GM18868 (cell line): Measurements from ENCODE around the gene XIRP1.
"Not testable (repeated sequence)": the region's sequence is repeated elsewhere in the genome, so short reads cannot be mapped to it uniquely, and the experiment has no call there.

Experiments
- ATAC-seq: cut with Tn5 transposase; IDR thresholded peaks from one replicate; pipeline ENCODE4 v1.9.1; 2021; ENCODE audit warnings: mild to moderate bottlenecking, moderate library complexity; ENCODE audit not compliant: unreplicated experiment

Gene XIRP1

DNA sequence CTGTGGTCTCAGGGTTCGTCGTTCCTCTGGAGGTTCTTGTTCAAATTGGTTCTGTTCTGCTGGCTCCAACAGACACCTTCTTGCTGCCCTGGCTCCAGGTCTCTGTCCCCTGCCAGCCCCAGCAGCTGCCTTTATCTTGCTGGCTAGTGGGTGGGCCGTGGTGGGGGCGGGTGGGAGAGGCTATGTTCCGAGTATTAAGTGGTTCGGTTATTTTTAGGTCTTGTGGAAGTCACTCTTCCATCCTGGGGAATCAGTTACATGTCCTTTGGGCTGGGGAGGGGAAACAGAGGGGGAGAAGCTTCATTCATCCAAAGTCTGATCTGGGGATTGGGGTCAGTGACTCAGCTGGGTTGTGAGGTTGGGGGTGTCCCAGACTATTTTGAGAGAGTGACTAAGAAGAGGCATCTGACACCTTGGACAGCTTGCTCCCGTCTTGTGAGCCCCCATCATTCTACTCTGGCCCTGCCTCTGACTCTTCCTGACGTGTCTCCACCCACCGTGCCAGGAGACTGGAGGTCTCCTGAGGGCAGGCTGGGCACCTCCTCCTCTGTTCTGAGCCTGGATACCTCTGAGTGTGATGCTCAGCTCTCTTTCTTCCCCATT is at the start of gene XIRP1:
Gene XIRP1 (minus strand): TSS at position 106 of the 603 bp plus-strand sequence. CDS start 3,150 bp downstream, outside the sequence.
- peak; percentile 64 for ATAC-seq

DNA sequence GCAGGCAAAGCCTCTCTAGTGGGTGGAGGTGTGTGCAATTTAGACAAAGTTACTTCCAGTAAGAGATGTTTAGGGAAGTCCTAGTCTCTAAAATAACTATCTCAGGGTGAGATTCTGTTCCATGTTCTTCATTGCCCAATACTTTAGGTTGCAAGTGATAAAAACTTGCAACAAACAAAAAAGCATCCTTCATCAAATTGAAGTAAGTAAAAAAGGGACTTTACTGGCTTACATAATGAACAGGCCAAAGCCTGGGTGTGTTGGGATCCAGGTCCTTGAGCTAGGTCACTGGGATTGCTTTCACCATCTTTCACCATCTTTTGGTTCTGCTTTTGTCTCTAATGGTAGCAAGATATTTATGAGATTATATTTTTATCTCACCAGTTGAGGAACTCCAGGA is 49.2 kb upstream of the XIRP1 start:
- ATAC-seq = no peak

DNA sequence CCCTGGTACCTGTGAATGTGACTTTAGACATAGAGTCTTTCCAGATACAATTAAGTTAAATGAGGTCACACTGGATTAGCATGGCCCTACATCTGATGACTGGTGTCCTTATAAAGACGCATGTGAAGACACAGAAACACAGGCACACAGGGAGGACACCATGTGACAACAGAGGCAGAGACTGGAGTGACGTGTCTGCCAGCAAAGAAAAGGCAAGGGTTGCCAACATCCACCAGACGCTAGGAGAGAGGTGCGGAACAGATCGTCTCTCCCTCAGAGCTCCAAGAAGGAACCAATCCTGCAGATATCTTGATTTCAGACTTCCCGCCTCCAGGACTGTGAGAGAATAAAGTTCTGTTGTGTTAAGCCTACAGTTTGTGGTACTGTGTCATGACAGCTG is 44.6 kb upstream of the XIRP1 start:
- no peak for ATAC-seq

DNA sequence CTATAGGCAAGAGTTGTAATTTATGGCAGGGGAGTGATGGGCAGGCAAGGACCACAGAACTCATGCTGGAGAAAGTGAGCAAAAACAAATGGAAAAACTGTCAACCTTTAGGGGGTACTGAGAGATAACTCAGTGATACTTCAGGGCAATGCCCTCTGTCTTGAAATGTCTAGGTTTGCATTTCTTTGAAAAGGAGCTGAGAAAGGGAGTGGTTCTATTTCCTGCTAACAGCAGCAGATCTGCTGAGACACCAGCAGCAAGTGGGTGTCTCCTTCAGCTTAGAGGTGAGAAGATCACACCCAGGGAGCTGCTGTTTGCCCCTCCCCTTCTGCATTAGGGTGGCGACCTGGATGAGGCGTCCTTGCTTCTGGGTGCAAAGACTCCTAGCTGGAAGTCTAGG is 42.3 kb upstream of the XIRP1 start:
- no peak for ATAC-seq

GRCh38 chr3:39232859-39233258 is 40.5 kb upstream of the XIRP1 start:
- ATAC-seq = no peak

GRCh38 chr3:39230453-39230852 is 38.1 kb upstream of the XIRP1 start:
- ATAC-seq = no peak

- no peak for ATAC-seq
These were observed 36.1 kb upstream of the XIRP1 start for GRCh38 chr3:39228496-39228895.

GRCh38 chr3:39227596-39227995 is 35.2 kb upstream of the XIRP1 start:
- ATAC-seq = not testable (repeated sequence)

DNA sequence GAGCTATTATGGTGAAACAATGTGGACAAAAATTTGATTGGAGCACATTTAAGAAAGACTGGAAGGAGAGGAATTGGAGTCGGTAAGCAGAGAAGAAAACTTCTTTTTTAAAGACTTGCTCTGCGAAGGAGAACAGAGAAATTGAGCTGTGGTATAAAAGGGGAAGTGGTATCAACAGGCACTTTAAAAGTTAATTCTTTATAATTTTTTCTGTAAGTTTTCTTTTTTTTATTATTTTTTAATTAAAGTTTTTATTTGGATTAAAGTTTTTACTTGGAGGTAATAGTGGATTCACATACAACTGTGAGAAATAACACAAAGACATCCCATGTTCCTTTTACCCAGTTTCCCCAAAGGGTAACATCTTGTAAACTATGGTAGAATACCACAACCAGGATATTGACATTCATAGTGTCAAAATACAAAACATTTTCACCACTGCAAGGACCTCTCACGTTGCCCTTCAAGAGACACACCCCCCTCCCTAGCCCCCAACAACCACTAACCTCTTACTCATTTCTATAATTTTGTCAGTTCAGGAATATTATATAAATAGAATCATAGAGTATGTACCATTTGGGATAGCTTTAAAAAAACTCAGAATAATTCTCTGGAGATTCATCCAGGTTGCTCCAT is 33.8 kb upstream of the XIRP1 start:
- peak; percentile 71 for ATAC-seq

- ATAC-seq = no peak
These were observed 31.9 kb upstream of the XIRP1 start for GRCh38 chr3:39224288-39224687.

- no peak for ATAC-seq
These were observed 30.5 kb upstream of the XIRP1 start for GRCh38 chr3:39222939-39223338.

- no peak for ATAC-seq
These were observed 30.1 kb upstream of the XIRP1 start for GRCh38 chr3:39222462-39222861.

- no peak for ATAC-seq
These were observed 28.7 kb upstream of the XIRP1 start for GRCh38 chr3:39221141-39221530.

DNA sequence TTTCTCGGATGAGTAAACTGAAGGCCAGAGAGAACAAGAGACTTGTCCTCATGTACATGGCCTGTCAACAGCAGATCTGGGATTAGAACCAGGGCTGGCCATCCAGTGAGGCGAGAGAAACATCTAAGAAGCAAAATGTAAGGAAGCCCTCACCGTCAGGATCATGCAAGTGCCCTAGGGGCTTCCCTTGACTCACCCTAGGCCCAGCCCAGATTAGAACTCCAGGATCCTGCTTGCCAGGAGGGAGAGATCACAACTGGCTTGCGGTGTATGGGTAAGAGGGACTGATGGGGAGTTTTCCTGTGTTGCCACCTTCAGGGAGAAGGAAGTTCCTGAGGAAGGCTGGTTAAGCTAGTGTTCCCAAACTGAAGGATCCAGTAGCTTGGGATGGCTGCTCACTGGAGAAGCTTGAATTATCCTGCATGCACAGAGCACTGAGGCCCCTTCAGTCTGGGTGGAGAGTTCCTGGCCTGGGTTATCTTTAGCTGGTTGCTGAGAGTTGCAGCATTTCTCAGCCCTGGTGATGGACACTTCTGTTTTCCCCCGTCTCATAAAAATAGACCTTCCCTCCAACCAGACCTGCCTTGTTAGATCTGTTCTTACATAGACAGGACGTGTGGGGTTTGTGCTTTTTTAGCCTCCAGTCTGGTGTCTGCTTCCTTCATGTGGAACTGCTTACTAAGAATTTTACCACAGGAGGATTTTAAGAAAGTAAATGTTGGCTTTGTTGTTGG is 28.2 kb upstream of the XIRP1 start:
- ATAC-seq = no peak

DNA sequence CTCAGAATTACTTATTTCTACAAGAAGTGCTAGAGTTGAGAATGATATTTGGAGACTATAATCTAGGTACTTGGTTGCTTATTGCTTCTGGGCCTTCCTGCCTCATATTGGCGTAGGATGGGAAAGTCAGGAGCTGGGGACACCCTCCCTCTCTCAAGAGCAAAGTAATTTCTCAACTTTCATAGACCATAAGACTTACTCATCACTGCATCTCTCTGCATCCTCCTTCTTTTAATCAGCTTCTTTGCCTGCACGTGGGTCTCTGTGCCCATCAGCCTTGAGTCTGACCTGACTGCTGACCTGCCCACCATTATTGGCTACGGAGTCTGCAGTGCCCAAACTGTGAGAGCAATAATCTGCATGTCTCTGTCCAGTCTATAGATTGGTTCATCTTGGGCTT is 27.3 kb upstream of the XIRP1 start:
- ATAC-seq = no peak

DNA sequence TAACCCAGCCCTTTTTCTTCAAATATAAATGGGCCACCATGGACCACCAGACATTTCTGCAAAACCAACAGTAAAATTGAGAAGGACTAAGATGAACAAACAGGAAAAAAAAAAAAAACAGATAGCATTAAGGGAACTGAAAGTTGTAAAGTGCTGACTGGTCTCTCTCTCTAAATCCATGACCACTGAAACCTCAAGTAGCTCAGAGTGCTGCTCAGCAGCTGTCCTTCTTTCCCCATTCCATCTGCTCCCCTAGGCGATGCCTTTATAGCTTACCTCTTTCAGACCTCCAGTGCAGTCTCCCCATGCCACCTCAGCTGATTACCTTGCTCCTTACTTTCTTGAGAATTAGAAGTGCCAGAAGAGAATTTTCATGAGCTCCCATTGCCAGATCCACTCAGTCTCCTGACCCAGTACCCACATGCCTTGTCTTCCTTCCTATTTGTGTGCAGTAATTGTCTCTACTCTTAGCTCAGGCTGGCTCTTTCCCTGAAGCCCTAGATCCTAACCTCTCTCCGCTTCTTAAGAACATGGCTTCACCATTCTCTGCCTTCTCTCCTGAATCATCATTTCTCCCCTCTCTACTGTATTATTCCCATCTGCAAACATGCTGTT is 23.9 kb upstream of the XIRP1 start:
- peak; percentile 96 for ATAC-seq

- ATAC-seq = no peak
These were observed 21.2 kb upstream of the XIRP1 start for GRCh38 chr3:39213613-39214012.

DNA sequence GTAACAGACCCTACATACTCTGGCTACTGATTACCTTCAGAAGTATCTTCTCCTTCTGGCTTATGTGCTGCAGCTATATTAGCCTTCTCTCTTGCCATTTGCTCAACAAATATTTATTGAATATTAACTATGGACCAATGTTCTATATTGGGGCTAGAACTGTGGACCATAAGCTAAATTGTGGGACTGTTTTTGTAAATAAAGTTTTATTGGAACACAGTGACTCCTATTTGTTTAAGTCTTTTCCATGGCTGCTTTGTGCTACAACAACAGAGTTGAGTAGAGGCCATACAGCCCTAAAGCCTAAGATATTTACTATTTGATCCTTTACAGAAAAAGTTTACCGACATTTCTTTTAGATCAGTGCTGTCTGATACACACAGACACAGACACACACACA is 20.3 kb upstream of the XIRP1 start:
- no peak for ATAC-seq

GRCh38 chr3:39211332-39212130 is 19.1 kb upstream of the XIRP1 start:
- no peak for ATAC-seq

DNA sequence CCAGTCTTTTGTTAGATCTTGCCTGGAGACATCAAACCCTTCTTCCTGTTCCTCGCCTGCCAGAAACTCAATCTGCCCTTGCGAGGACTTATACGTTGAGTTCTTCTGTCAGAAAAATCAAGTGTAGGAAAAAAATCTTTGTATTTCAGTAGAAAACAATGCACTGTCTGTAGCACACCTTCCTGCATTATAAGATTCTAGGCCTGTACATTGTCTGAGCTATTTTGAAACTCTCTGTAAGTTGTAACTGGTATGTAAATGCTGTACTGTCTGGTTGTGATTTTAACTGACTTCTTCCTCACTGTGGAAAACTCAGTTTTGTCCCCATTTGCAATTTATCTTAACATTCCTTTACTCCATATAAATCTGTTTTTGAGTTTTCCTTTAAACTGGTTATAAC is 17.7 kb upstream of the XIRP1 start:
- no peak for ATAC-seq
